K562 (cell line): Measurements from ENCODE around the gene RRAD. TPM values are rescaled to one million over a fixed set of nuclear protein-coding genes. Genes with fewer than 3 reads are reported as not detected.

Source experiments
- CHD7 ChIP-seq: fragments of 200-600 bp; sonication (generic); IDR thresholded peaks from one replicate; pipeline ENCODE4 v1.6.1; 2012; ENCODE audit warnings: mild to moderate bottlenecking, low read depth, low read length, inconsistent platforms
- FOXJ2 ChIP-seq: fragments of 200-800 bp; sonication (Bioruptor generic); IDR thresholded peaks from 2 replicates; pipeline ENCODE4 v1.6.1; 2016; ENCODE audit warnings: missing genetic modification characterization, missing compliant biosample characterization
- HNRNPK ChIP-seq: fragments of 200-400 bp; formaldehyde crosslinking; IDR thresholded peaks from one replicate; pipeline ENCODE4 v1.6.1; 2018; ENCODE audit warnings: mild to moderate bottlenecking, low read depth, low read length; ENCODE audit not compliant: poor library complexity, severe bottlenecking
- PCBP2 ChIP-seq: fragments of 200-400 bp; formaldehyde crosslinking; IDR thresholded peaks from 2 replicates; pipeline ENCODE4 v1.6.1; 2018; ENCODE audit warnings: low read length, low read depth, mild to moderate bottlenecking, moderate library complexity; ENCODE audit not compliant: poor library complexity, severe bottlenecking
- RB1 ChIP-seq: fragments of 450-650 bp; IDR thresholded peaks from 2 replicates; pipeline ENCODE4 v1.6.1; 2017; ENCODE audit warnings: low read depth, mild to moderate bottlenecking
- RBM17 ChIP-seq: fragments of 200-400 bp; formaldehyde crosslinking; IDR thresholded peaks from 2 replicates; pipeline ENCODE4 v1.6.1; 2017; ENCODE audit warnings: low read depth, mild to moderate bottlenecking, low read length, borderline replicate concordance
- ZBTB12 ChIP-seq: fragments of 250-450 bp; sonication (Bioruptor Pico); IDR thresholded peaks from 2 replicates; pipeline ENCODE4 v1.4.0; 2020
- ZNF449 ChIP-seq: fragments of 250-450 bp; sonication (Bioruptor Pico); IDR thresholded peaks from 2 replicates; pipeline ENCODE4 v1.8.0; 2022; ENCODE audit warnings: moderate library complexity, mild to moderate bottlenecking, inconsistent platforms
- ZNF511 ChIP-seq: sonication (generic); formaldehyde crosslinking; IDR thresholded peaks from 2 replicates; pipeline ENCODE4 v1.8.0; 2022; ENCODE audit warnings: mild to moderate bottlenecking, missing genetic modification reagents
- ZNF707 ChIP-seq: fragments of 250-450 bp; sonication (Bioruptor Pico); conservative IDR thresholded peaks from 2 replicates; pipeline ENCODE4 v1.8.0; 2022; ENCODE audit warnings: inconsistent platforms, mild to moderate bottlenecking, moderate library complexity
- polyA plus RNA-seq, 8 experiments: library from polyadenylated mRNA; depleted of rRNA in 4 of 8; stranded (reverse) in 5 of 8; unstranded in 3 of 8; fragments of >200 nt; fragmentation: Nextera tagmentation in 2 of 8; fragmentation: Illumina TruSeq in 1 of 8; extraction: Ambion mirVana in 2 of 8; extraction: Trizol in 1 of 8; gene quantifications; 2 replicates each; pipeline versions ENCODE4 v1.2.1 to v1.2.3, GENCODE V29; 2011 to 2014; ENCODE audit warnings: inconsistent platforms in 1 of 8, missing spikeins in 1 of 8
- total RNA-seq, 7 experiments: library from RNA; depleted of rRNA in 6 of 7; stranded (reverse); fragments of >200 nt in 6 of 7; fragmentation: Illumina TruSeq in 2 of 7; extraction: Trizol in 2 of 7; gene quantifications; 2 replicates each; pipeline versions ENCODE4 v1.2.1 to v1.2.3, GENCODE V29; 2011 to 2021; ENCODE audit warnings: low replicate concordance in 1 of 7

Gene RRAD
- total and polyA plus RNA-seq, 9 of the 15 experiments (the other 6 are each of a cell fraction or from before 2014, with no cell fraction given), result 0.09 to 0.20 (median 0.13) TPM; not detected in 5

GRCh38 chr16:66872943-66873684 lies 52.2 kb downstream of the RRAD start (continued):
- TF ChIP-seq ZBTB12 (CRISPR knock-in tag) (no peak), PCBP2 (peak; percentile 95), ZNF511 (peak; percentile 78), CHD7 (no peak), FOXJ2 (no peak), ZNF707 (CRISPR knock-in tag) (no peak), ZNF449 (CRISPR knock-in tag) (no peak), HNRNPK (no peak), RB1 (peak; percentile 97), RBM17 (no peak)
